Measurements from ENCODE around the gene EIF4B. TPM values are rescaled to one million over a fixed set of nuclear protein-coding genes. Genes with fewer than 3 reads are reported as not detected.
A peak's percentile ranks its signal among the peaks of the same experiment; 100 is the strongest.

Gene EIF4B
- total RNA-seq, 1 donor from 2014 or later, result 181 TPM

- DNase-seq (ENCODE audit: low spot score in 2 of 2), result peak in 1 of 2 donors; percentile 67
- no peaks in the 10 kb centered on the region for H3K27me3 ChIP-seq
- no peak for TF ChIP-seq CTCF (IDR thresholded peaks at IDR 0.05)
- intact Hi-C loops (cut with DNase I), result no loop called here
- peaks cover 15 to 52% of the 10 kb centered on the region in 2 donors for H3K4me1 ChIP-seq
- H3K9me3 ChIP-seq, result no peaks in the 10 kb centered on the region
- peaks cover 81 to 93% of the 10 kb centered on the region in 2 donors for H3K36me3 ChIP-seq
- H3K4me3 ChIP-seq, result no peak overlapping the region
- peak overlapping the region; percentile 83 to 95 for H3K27ac ChIP-seq
These were observed 55.3 kb downstream of the EIF4B start for GRCh38 chr12:53061404-53062010.

- Histone ChIP-seq H3K4me3 (no peak overlapping the region), H3K36me3 (peaks cover 79 to 91% of the 10 kb centered on the region in 2 donors), H3K4me1 (peaks cover 16 to 52% of the 10 kb centered on the region in 2 donors), H3K9me3 (no peaks in the 10 kb centered on the region), H3K27me3 (no peaks in the 10 kb centered on the region), H3K27ac (peak overlapping the region; percentile 83 to 95)
- intact Hi-C loops (cut with DNase I), result no loop called here
- DNase-seq (ENCODE audit: low spot score in 2 of 2), result peak in 1 of 2 donors; percentile 56
- TF ChIP-seq CTCF (IDR thresholded peaks at IDR 0.05), result no peak
These were observed 56.0 kb downstream of the EIF4B start for GRCh38 chr12:53062011-53062961.

GRCh38 chr12:53062977-53063707 is 56.9 kb downstream of the EIF4B start:
- no peak for TF ChIP-seq CTCF (IDR thresholded peaks at IDR 0.05)
- peaks cover 71 to 91% of the 10 kb centered on the region in 2 donors for H3K36me3 ChIP-seq
- no peaks in the 10 kb centered on the region for H3K9me3 ChIP-seq
- no peak overlapping the region for H3K4me3 ChIP-seq
- intact Hi-C loops (cut with DNase I), result no loop called here
- peak overlapping the region; percentile 83 to 95 for H3K27ac ChIP-seq
- H3K27me3 ChIP-seq, result no peaks in the 10 kb centered on the region
- peaks cover 16 to 52% of the 10 kb centered on the region in 2 donors for H3K4me1 ChIP-seq
- no peak for DNase-seq (ENCODE audit: low spot score in 2 of 2)

- Histone ChIP-seq H3K4me1 (peaks cover 16 to 52% of the 10 kb centered on the region in 2 donors), H3K36me3 (peaks cover 64 to 82% of the 10 kb centered on the region in 2 donors), H3K9me3 (no peaks in the 10 kb centered on the region), H3K27ac (peak overlapping the region; percentile 83 to 95), H3K4me3 (no peak overlapping the region), H3K27me3 (no peaks in the 10 kb centered on the region)
- peak in 1 of 3 experiments; percentile 27 for TF ChIP-seq CTCF (IDR thresholded peaks at IDR 0.05)
- intact Hi-C loops (cut with DNase I), result loop anchor here (2.0 kb wide), 1 partner anchor 133 kb away; no protein-coding TSS in a partner anchor
- peak; percentile 73 to 93 for DNase-seq (ENCODE audit: low spot score in 2 of 2)
These were observed 57.7 kb downstream of the EIF4B start for GRCh38 chr12:53063708-53064612.

All from ascending aorta (tissue), 2 donors.